ENCODE results near the gene SSBP3.

- no peak for TF ChIP-seq CTCF (IDR thresholded peaks at IDR 0.05)
- TF ChIP-seq POLR2A (IDR thresholded peaks at IDR 0.05), result no peak
- TF ChIP-seq EP300 (IDR thresholded peaks at IDR 0.05), result no peak
These were observed 55.8 kb downstream of the SSBP3 start for GRCh38 chr1:54350360-54350759.

All from tibial nerve (tissue), 4 donors.